LHCN-M2 (cell line): ENCODE data around the gene PLG. TPM values are rescaled to one million over a fixed set of nuclear protein-coding genes. Genes with fewer than 3 reads are reported as not detected.
"Not testable (repeated sequence)": the region's sequence is repeated elsewhere in the genome, so short reads cannot be mapped to it uniquely, and the experiment has no call there.

ENCODE experiments used
- DNase-seq: peaks from one replicate; pipeline ENCODE4 v3.0.0-alpha.2; 2012; ENCODE audit warnings: low read depth
- total RNA-seq: library from RNA; depleted of rRNA; stranded (reverse); fragments of >200 nt; gene quantifications from 2 replicates; pipeline ENCODE4 v1.2.3, GENCODE V29; 2014

PLG gene
- total RNA-seq, 1 experiment from 2014 or later = not detected

GRCh38 chr6:160775792-160776580, 73.9 kb downstream of the PLG start:
- no peak for DNase-seq

GRCh38 chr6:160779095-160779494, 77.1 kb downstream of the PLG start:
- DNase-seq = not testable (repeated sequence)

GRCh38 chr6:160780656-160781055, 78.6 kb downstream of the PLG start:
- DNase-seq = not testable (repeated sequence)

GRCh38 chr6:160781298-160781697, 79.3 kb downstream of the PLG start:
- no peak for DNase-seq

- DNase-seq = no peak
Measured at GRCh38 chr6:160782228-160782627, 80.2 kb downstream of the PLG start.

- no peak for DNase-seq
Measured at GRCh38 chr6:160783741-160784140, 81.7 kb downstream of the PLG start.

- DNase-seq = not testable (repeated sequence)
Measured at GRCh38 chr6:160788126-160788525, 86.1 kb downstream of the PLG start.

- no peak for DNase-seq
Measured at GRCh38 chr6:160788806-160789205, 86.8 kb downstream of the PLG start.

GRCh38 chr6:160789263-160790027, 87.4 kb downstream of the PLG start:
- no peak for DNase-seq

- DNase-seq = no peak
Measured at GRCh38 chr6:160790028-160790792, 88.2 kb downstream of the PLG start.

- no peak for DNase-seq
Measured at GRCh38 chr6:160791459-160791858, 89.4 kb downstream of the PLG start.

- no peak for DNase-seq
Measured at GRCh38 chr6:160791981-160792418, 90.0 kb downstream of the PLG start.

- DNase-seq = no peak
Measured at GRCh38 chr6:160792708-160793107, 90.7 kb downstream of the PLG start.

GRCh38 chr6:160793652-160794051, 91.6 kb downstream of the PLG start:
- DNase-seq = no peak

GRCh38 chr6:160795721-160796120, 93.7 kb downstream of the PLG start:
- DNase-seq = no peak

GRCh38 chr6:160798625-160799024, 96.6 kb downstream of the PLG start:
- no peak for DNase-seq

GRCh38 chr6:160799801-160800506, 97.9 kb downstream of the PLG start:
- no peak for DNase-seq

- no peak for DNase-seq
Measured at GRCh38 chr6:160801418-160801817, 99.4 kb downstream of the PLG start.

- DNase-seq = not testable (repeated sequence)
Measured at GRCh38 chr6:160802049-160802448, 100.0 kb downstream of the PLG start.
